Mesangial cell (primary cell): ENCODE measurements around the gene GGTLC1. TPM values are rescaled to one million over a fixed set of nuclear protein-coding genes. Genes with fewer than 3 reads are reported as not detected.

ENCODE experiments used
- total RNA-seq: library from RNA; depleted of rRNA; stranded (reverse); fragments of >200 nt; gene quantifications from 2 replicates; pipeline ENCODE4 v1.2.3, GENCODE V29; 2015

The GGTLC1 gene
- not detected in 2 replicates for total RNA-seq

DNA sequence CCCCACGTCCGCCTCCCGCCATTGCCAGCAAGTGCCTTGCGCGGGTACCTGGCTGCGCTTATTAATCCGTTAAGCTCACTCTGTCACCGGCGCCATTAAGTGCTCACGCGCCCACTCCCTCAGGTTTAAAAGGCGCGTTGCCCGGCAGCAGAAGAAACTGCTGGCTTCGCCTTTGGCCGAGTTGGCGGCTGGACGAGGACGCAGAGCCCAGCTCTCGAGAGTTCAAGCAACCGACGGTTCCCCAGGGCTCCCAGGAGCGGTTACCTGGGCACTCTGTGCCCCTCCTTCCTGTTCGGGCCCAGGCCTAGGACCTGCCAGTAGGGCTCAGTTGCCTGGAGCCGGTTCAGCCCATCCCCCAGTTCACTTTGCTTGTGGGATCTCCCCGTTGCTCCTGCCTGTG is at the start of gene GGTLC1:
Gene GGTLC1 (minus strand): TSS at position 219 of the 400 bp plus-strand sequence. CDS start 2,168 bp downstream, outside the sequence.

Other genes with a start within 250 kb of the GGTLC1 start
- gene CST1, start 237.8 kb downstream of the GGTLC1 start, total RNA-seq = 0.25 TPM in 1 of 2 replicates, not detected in the other
- 1.5 and 17.5 TPM in 2 replicates for gene CST2, start 162.1 kb downstream of the GGTLC1 start, total RNA-seq
- gene CST5, start 109.0 kb downstream of the GGTLC1 start, total RNA-seq = 0.33 and 4.8 TPM in 2 replicates